IMR-90 (cell line): ENCODE results near the gene ITPRID1. TPM values are rescaled to one million over a fixed set of nuclear protein-coding genes. Genes with fewer than 3 reads are reported as not detected.

Source experiments
- ATAC-seq: fragments of 200-7000 bp; cut with Tn5 transposase; 2 replicates; pipeline ENCODE4 v1.9.1; 2020; ENCODE audit warnings: low read depth, mild to moderate bottlenecking, moderate library complexity
- BruUV-seq: library from RNA; stranded (reverse); fragments of 400-500 nt; replicated peaks from 2 replicates; lab custom pipeline; 2021; lab: Mats Ljungman, UMichigan
- CTCF ChIA-PET: fragments of 300-600 bp; formaldehyde crosslinking; extraction: SDS; loops from one replicate; lab custom pipeline; 2021; ENCODE audit warnings: antibody characterized with exemption; lab: Yijun Ruan, JAX
- POLR2A ChIA-PET: fragments of 300-600 bp; sonication (Branson Sonifier 250); formaldehyde crosslinking; loops from one replicate; lab custom pipeline; 2022; ENCODE audit warnings: antibody characterized with exemption; ENCODE audit not compliant: unreplicated experiment; lab: Charles Lee
- DNase-seq: peaks from one replicate; pipeline ENCODE4 v3.0.0; 2013
- H2AFZ ChIP-seq: replicated peaks from 2 replicates; pipeline ENCODE3; 2013; ENCODE audit warnings: low read length, mild to moderate bottlenecking; ENCODE audit not compliant: poor library complexity
- H2AK5ac ChIP-seq: 2 replicates; pipeline ENCODE4 v1.6.1; 2013; ENCODE audit warnings: low read depth, low read length, inconsistent platforms
- H2AK9ac ChIP-seq: replicated peaks from 2 replicates; pipeline ENCODE3; 2013; ENCODE audit warnings: mild to moderate bottlenecking, low read depth, low read length, moderate library complexity; ENCODE audit not compliant: poor library complexity
- H2BK120ac ChIP-seq: 2 replicates; pipeline ENCODE4 v1.6.1; 2013; ENCODE audit warnings: low read depth, low read length, inconsistent platforms
- H2BK15ac ChIP-seq: 3 replicates; pipeline ENCODE4 v1.6.1; 2013; ENCODE audit warnings: low read depth, low read length, inconsistent platforms
- H2BK20ac ChIP-seq: 2 replicates; pipeline ENCODE4 v1.6.1; 2013; ENCODE audit warnings: low read depth, mild to moderate bottlenecking, inconsistent platforms, low read length, moderate library complexity
- H2BK5ac ChIP-seq: 2 replicates; pipeline ENCODE4 v1.6.1; 2013; ENCODE audit warnings: mild to moderate bottlenecking, low read depth, low read length, inconsistent platforms; ENCODE audit not compliant: poor library complexity, severe bottlenecking
- H3K14ac ChIP-seq: replicated peaks from 2 replicates; pipeline ENCODE4 v1.6.1; 2013; ENCODE audit warnings: low read depth, low read length, inconsistent platforms
- H3K18ac ChIP-seq: 2 replicates; pipeline ENCODE4 v1.6.1; 2013; ENCODE audit warnings: low read depth, low read length, control low read depth
- H3K23ac ChIP-seq: 2 replicates; pipeline ENCODE4 v1.6.1; 2013; ENCODE audit warnings: low read depth, low read length, inconsistent platforms
- H3K27ac ChIP-seq: 2 replicates; pipeline ENCODE4 v1.5.1; 2013; ENCODE audit warnings: mild to moderate bottlenecking, control low read depth, low read length; ENCODE audit not compliant: insufficient read depth
- H3K27me3 ChIP-seq: 2 replicates; pipeline ENCODE4 v1.6.1; 2013; ENCODE audit warnings: low read length; ENCODE audit not compliant: control insufficient read depth, insufficient read depth
- H3K36me3 ChIP-seq: 2 replicates; pipeline ENCODE4 v1.6.1; 2013; ENCODE audit warnings: low read length, mixed read lengths; ENCODE audit not compliant: control insufficient read depth, insufficient read depth
- H3K4ac ChIP-seq: 2 replicates; pipeline ENCODE4 v1.6.1; 2013; ENCODE audit warnings: low read depth, low read length, inconsistent platforms
- H3K4me1 ChIP-seq: 2 replicates; pipeline ENCODE4 v1.6.1; 2013; ENCODE audit warnings: low read length, mixed read lengths; ENCODE audit not compliant: control insufficient read depth, insufficient read depth
- H3K4me2 ChIP-seq: 2 replicates; pipeline ENCODE4 v1.6.1; 2013; ENCODE audit warnings: low read depth, mild to moderate bottlenecking, control low read depth, low read length, moderate library complexity
- H3K4me3 ChIP-seq: 2 replicates; pipeline ENCODE4 v1.5.1; 2013; ENCODE audit warnings: low read depth, mild to moderate bottlenecking, control low read depth, low read length, moderate library complexity; ENCODE audit not compliant: insufficient read depth
- H3K56ac ChIP-seq: 2 replicates; pipeline ENCODE4 v1.6.1; 2013; ENCODE audit warnings: low read length, inconsistent platforms; ENCODE audit not compliant: insufficient read depth; ENCODE audit errors: extremely low read depth
- H3K79me1 ChIP-seq, 2 experiments: 2 replicates each; pipeline ENCODE4 v1.6.1; 2013; ENCODE audit warnings: low read length in 2 of 2, inconsistent platforms in 1 of 2, low read depth in 1 of 2
- H3K9ac ChIP-seq: 2 replicates; pipeline ENCODE4 v1.6.1; 2013; ENCODE audit warnings: low read depth, low read length, control low read depth
- H3K9me1 ChIP-seq: 2 replicates; pipeline ENCODE4 v1.6.1; 2013; ENCODE audit warnings: low read length, inconsistent platforms; ENCODE audit not compliant: insufficient read depth
- H3K9me3 ChIP-seq: 2 replicates; pipeline ENCODE4 v1.6.1; 2013; ENCODE audit warnings: low read length; ENCODE audit not compliant: control insufficient read depth, insufficient read depth
- H4K20me1 ChIP-seq: 2 replicates; pipeline ENCODE4 v1.6.1; 2013; ENCODE audit warnings: low read length, inconsistent platforms; ENCODE audit not compliant: insufficient read depth
- H4K5ac ChIP-seq: 2 replicates; pipeline ENCODE4 v1.6.1; 2013; ENCODE audit warnings: mild to moderate bottlenecking, low read depth, low read length, control low read depth
- H4K8ac ChIP-seq, 2 experiments: 2 replicates each; pipeline ENCODE4 v1.6.1; 2013; ENCODE audit warnings: low read depth in 2 of 2, low read length in 2 of 2, control low read depth in 1 of 2, inconsistent platforms in 1 of 2
- H4K91ac ChIP-seq: 2 replicates; pipeline ENCODE4 v1.6.1; 2013; ENCODE audit warnings: low read depth, low read length, inconsistent platforms; ENCODE audit not compliant: insufficient read depth
- BHLHE40 ChIP-seq: fragments of 150-350 bp; IDR thresholded peaks from 2 replicates; pipeline ENCODE4 v1.6.1; 2016; ENCODE audit warnings: mild to moderate bottlenecking, low read depth, low read length
- CTCF ChIP-seq: conservative IDR thresholded peaks from 2 replicates; pipeline ENCODE4 v1.5.1; 2012; ENCODE audit warnings: mild to moderate bottlenecking, low read depth, low read length, improper control_type of control experiment
- FOS ChIP-seq: fragments of 150-350 bp; IDR thresholded peaks from 2 replicates; pipeline ENCODE4 v1.6.1; 2016; ENCODE audit warnings: low read depth, low read length
- MAZ ChIP-seq: IDR thresholded peaks from 2 replicates; pipeline ENCODE4 v1.6.1; 2012; ENCODE audit warnings: low read depth, mild to moderate bottlenecking, low read length, improper control_type of control experiment, moderate library complexity, borderline replicate concordance
- MXI1 ChIP-seq: IDR thresholded peaks from 2 replicates; pipeline ENCODE4 v1.6.1; 2012; ENCODE audit warnings: low read depth, mild to moderate bottlenecking, low read length, moderate library complexity, borderline replicate concordance
- POLR2A ChIP-seq: IDR thresholded peaks from 2 replicates; pipeline ENCODE4 v1.6.1; 2012; ENCODE audit warnings: mild to moderate bottlenecking, low read depth, low read length
- RAD21 ChIP-seq: IDR thresholded peaks from 2 replicates; pipeline ENCODE4 v1.6.1; 2012; ENCODE audit warnings: low read length, improper control_type of control experiment
- RFX5 ChIP-seq: IDR thresholded peaks from 2 replicates; pipeline ENCODE4 v1.8.0; 2012; ENCODE audit warnings: low read depth, mild to moderate bottlenecking, low read length, moderate library complexity
- SMC3 ChIP-seq: fragments of 150-350 bp; IDR thresholded peaks from 2 replicates; pipeline ENCODE4 v1.6.1; 2016; ENCODE audit warnings: low read depth, mild to moderate bottlenecking, antibody characterized with exemption, low read length, moderate library complexity
- USF2 ChIP-seq: fragments of 150-350 bp; IDR thresholded peaks from 2 replicates; pipeline ENCODE4 v1.6.1; 2017; ENCODE audit warnings: mild to moderate bottlenecking, antibody characterized with exemption, low read length, low read depth
- dilution Hi-C: fragments of 300-500 bp; cut with HindIII; formaldehyde crosslinking; loops from one replicate; pipeline ENCODE4 v1.14.3; 2018; ENCODE audit warnings: low sequenced_read_pairs; ENCODE audit not compliant: unreplicated experiment
- in situ Hi-C: fragments of 300-500 bp; cut with MboI; formaldehyde crosslinking; loops from 3 replicates; pipeline ENCODE4 v1.14.3; 2019; ENCODE audit warnings: low sequenced_read_pairs, inconsistent platforms, mixed read lengths
- intact Hi-C: fragments of 100-400 bp; cut with micrococcal nuclease; formaldehyde crosslinking; loops from 2 replicates; pipeline ENCODE4 v1.10.0; 2022
- polyA plus RNA-seq, 3 experiments: library from polyadenylated mRNA; depleted of rRNA; stranded (reverse); fragments of >200 nt; gene quantifications; 2 replicates each; pipeline ENCODE4 v1.2.3, GENCODE V29; 2012; ENCODE audit warnings: low replicate concordance in 1 of 3
- total RNA-seq: library from RNA; depleted of rRNA; stranded (reverse); fragments of >200 nt; gene quantifications from 2 replicates; pipeline ENCODE4 v1.2.3, GENCODE V29; 2012

Gene ITPRID1
- total and polyA plus RNA-seq, 2 of the 4 experiments (the other 2 are of a cell fraction): not detected

GRCh38 chr7:31595390-31595789, 81.5 kb downstream of the ITPRID1 start:
- dilution Hi-C loops: no loop called here
- no peak overlapping the region for H3K56ac ChIP-seq
- CTCF ChIA-PET: interaction anchor here (0.7 kb wide), 1 partner anchor 13 kb away, joined by 5 read pairs; no protein-coding TSS in a partner anchor

More at GRCh38 chr7:31595390-31595789, 81.5 kb downstream of the ITPRID1 start:
- Histone ChIP-seq H4K20me1 (no peaks in the 10 kb centered on the region), H3K27ac (no peak overlapping the region), H4K8ac (no peak overlapping the region), H3K18ac (no peak overlapping the region), H4K91ac (no peak overlapping the region), H2BK20ac (no peak overlapping the region), H3K9me3 (peaks cover 2% of the 10 kb centered on the region; the same call in 1 of the 2 replicates), H2BK120ac (no peak overlapping the region), H3K4ac (no peak overlapping the region), H2BK5ac (no peak overlapping the region), H3K9ac (no peak overlapping the region), H3K23ac (no peak overlapping the region), H3K79me1 (no peaks in the 10 kb centered on the region), H3K27me3 (no peaks in the 10 kb centered on the region), H2AFZ (no peak overlapping the region), H3K9me1 (no peaks in the 10 kb centered on the region), H2AK9ac (no peak overlapping the region), H3K14ac (no peak overlapping the region), H3K4me1 (no peaks in the 10 kb centered on the region), H3K4me3 (no peak overlapping the region), H2BK15ac (no peak overlapping the region), H4K5ac (no peak overlapping the region), H2AK5ac (no peak overlapping the region), H3K4me2 (no peak overlapping the region), H3K36me3 (no peaks in the 10 kb centered on the region)
- DNase-seq (no peak), ATAC-seq (no peak)
- TF ChIP-seq USF2 (no peak), RAD21 (no peak), BHLHE40 (no peak), SMC3 (no peak), CTCF (no peak), RFX5 (no peak), MXI1 (no peak), MAZ (no peak), POLR2A (no peak), FOS (no peak)
- no TSS peak for BruUV-seq
- in situ Hi-C loops (no loop called here), intact Hi-C loops (no loop called here)
- POLR2A ChIA-PET: no interaction called here
